LHCN-M2 (cell line): ENCODE data around the gene TGOLN2. TPM values are rescaled to one million over a fixed set of nuclear protein-coding genes. Genes with fewer than 3 reads are reported as not detected.
A peak's percentile ranks its signal among the peaks of the same experiment; 100 is the strongest.

Experiments used
- DNase-seq: peaks from one replicate; pipeline ENCODE4 v3.0.0-alpha.2; 2012; ENCODE audit warnings: low read depth
- total RNA-seq: library from RNA; depleted of rRNA; stranded (reverse); fragments of >200 nt; gene quantifications from 2 replicates; pipeline ENCODE4 v1.2.3, GENCODE V29; 2014

Gene TGOLN2
- total RNA-seq, 1 experiment from 2014 or later = 115 TPM

DNA sequence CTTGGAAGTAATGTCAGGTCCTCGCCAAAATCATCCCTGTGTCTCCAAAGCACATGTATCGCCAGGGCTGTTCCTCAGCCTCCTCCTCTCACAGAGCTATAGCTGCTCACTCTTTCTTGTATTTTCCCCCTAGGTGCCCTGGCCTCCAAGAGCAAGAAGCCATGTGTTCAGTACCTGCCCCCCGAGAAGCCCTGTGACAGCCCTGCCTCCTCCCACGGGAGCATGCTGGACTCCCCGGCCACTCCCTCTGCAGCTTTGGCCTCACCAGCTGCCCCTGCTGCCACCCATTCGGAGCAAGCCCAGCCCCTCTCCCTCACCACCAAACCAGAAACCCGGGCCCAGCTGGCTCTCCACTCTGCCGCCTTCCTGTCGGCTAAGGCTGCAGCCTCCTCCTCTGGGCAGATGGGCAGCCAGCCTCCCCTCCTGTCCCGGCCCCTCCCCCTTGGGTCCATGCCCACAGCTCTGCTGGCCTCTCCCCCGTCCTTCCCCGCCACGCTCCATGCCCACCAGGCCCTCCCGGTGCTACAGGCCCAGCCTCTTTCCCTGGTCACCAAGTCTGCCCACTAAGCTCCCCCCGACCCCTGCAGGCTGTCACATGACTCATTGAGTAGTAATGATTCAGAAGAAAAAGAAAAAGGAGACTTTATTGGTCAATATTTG, 18.8 kb downstream of the TGOLN2 start:
- peak; percentile 93 for DNase-seq

DNA sequence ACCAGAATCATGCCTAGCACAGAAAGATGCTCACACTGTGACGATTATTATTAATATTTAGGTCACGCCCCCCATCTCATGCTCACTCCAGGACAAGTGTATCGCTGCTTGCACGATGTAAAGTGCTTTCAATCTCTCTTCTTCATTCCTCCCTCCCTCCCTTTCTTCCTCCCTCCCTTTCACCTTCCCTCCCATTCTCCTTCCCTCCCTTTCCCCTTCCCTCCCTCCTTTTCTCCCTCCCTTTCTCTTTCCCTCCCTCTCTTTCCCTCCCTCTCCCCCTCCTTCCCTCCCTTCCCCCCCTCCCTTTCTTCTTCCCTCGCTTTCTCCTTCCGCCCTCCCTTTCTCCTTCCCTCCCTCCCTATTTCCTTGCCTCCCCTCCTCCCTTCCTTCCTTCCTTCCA, 19.6 kb downstream of the TGOLN2 start:
- no peak for DNase-seq

DNA sequence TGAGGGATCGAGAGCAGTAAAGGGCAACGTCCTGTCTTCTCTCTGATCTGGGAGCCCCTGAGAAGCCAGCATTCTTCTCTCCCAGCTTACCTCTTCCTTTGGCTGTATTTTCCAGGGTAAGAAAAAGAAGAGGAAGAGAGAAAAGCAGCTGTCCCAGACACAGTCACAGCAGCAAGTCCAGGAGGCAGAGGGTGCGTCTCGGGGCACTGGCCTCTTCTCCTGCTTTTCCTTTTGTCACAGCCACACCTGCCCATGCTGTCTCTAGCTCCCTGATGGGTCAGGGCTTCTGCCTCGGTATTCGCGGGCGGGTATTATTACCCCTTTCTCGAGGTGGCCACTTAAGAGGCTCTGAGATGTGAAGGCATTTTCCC, 20.3 kb downstream of the TGOLN2 start:
- no peak for DNase-seq

DNA sequence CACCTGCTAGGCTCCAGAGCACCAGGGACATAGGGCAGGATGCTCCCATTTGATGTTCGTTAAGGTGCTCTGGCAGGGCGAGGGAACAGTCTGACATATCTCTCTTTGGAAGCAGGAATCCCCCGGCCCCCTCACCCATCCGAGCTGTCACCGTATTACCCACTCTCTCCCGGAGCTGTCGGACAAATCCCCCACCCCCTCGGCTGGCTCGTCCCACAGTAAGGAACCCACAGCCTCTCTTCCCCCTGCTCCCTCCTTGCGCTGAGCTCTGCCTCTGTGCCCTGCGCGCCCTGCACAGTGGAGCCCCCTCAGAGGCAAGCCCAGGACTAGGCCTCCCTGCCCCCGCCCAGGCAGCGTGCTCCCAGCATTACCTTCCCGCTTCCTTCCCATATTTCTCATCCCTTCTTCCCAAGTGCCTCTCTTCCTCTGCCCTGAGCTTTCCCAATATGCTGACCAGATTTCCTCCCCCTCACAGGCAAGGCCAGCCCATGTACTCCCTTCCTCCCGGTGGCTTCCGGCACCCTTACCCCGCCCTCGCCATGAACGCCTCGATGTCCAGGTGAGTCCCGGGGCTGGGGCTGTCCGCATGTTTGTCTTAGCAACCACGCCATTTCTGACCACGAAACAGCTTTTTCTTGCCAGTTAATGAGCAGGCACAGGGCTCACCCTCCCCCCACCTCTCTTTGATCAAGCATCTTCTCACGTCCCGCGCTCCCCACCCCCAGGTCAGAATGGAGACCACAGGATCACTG, 23.8 kb downstream of the TGOLN2 start:
- DNase-seq = no peak

DNA sequence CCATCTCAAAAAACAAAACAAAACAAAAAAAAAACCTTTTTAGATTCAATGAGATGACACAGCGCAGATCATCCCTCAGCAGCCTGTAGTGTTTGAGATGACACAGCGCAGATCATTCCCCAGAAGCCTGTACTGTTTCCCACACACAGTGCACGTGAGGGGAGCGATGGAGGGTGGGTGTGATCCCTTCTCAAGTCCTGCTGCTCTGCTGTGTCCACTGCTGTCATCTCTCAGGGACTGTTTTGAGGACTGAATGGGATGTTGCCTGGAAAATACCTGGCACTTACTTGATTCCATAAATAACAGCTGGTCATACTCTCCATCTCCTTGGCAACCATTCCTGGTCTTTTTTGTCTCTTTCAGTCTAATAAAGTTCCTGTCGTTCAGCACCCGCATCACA, 25.7 kb downstream of the TGOLN2 start:
- DNase-seq = no peak

DNA sequence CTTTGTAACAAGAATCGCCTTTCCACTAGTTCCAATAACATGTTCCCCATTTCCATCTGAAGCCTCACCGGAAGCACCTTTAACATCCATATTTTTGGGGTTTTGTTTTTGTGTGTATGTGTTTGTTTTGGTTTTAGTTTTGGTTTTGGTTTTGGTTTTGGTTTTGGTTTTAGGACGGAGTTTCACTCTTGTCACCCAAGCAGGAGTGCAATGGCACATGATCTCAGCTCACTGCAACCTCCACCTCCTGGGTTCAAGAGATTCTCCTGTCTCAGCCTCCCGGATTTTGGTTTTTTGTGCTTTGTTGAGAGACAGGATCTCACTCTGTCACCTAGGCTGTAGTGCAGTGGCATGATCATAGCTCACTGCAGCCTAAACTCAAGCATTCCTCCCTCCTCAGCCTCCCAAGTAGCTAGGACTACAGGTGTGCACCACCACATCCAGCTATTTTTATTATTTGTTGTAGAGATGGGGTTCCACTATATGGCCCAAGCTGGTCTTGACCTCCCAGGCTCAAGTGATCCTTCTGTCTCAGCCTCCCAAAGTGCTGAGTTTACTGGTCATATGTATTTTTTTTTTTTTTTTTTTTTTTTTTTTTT, 36.3 kb downstream of the TGOLN2 start:
- no peak for DNase-seq

DNA sequence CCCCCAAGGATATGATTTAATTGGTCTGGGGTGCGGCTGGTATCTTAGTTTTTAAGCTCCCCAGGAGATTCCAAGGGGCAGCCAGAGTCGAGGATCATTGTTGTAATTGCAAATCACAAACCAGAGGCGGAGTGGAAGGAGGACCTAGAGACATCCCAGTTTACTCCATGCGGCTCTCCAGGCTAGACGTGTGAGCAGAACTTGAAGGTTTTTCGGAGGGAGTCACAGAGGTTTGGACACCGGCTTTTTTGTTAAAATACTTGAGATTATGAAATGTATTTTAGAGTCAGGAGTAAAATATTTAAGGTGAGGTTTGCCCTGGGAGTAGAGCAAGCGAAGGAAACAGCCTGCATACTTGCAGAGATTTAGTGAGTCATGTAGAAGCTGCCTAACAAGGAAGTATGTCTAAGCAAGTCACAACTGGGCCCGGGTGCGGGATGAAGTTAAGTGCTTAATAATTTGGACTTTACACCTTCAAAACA, 39.5 kb downstream of the TGOLN2 start:
- no peak for DNase-seq

DNA sequence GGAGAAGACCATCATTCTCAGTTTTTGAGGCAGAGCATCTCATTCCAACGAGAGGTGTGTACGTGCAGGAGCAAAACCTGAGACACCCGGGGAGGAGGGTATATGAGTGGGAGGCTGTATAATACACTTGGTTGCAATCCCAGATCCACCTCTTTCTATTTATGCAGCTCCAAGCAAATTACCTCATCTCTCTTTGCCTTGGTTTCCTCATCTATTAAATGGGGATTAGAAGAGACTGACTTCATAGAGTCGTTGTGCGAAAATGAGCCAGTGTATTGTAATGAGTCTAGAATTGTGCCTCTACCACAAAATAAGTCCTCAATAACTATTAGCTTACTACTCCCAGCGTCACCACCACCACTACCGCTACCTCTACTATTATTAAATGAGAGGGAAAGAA, 40.1 kb downstream of the TGOLN2 start:
- DNase-seq = no peak

DNA sequence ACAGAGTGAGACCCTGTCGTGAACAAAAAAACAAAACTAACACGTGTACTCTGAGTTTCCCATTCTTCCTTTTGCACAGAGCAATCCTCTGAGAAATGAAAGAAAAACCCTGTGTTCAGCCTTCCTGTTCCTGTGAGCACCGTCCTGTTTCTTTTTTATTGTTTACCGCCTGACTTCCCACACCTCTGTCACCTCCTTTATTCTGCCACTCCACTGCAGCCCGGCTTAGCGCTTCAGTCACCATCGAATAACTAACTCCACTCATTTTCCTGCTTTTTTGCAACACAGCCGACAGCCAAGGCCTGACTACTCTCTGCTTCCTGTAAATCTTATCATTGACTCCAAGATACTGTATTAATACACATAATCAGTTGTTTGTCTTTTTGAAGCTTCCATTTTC, 40.9 kb downstream of the TGOLN2 start:
- no peak for DNase-seq

DNA sequence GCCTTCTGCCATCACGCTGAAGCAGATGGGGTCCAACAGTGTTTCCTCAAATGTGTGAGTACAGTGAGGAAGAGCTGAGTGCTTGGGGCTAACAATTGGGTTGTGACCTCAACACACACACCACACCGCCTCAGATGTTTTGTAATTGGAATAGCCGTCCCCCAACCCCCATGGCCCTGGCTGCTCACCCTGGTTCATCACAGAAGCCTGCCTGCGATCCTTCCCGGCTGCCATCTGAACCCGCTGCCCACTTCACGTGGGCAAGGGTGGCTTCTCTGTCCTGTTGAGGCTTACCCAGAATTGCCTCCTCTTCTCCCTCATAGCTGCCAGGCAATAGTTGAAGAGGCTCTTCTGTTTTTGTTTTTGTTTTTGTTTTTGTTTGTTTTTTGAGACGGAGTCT, 44.1 kb downstream of the TGOLN2 start:
- DNase-seq = no peak

DNA sequence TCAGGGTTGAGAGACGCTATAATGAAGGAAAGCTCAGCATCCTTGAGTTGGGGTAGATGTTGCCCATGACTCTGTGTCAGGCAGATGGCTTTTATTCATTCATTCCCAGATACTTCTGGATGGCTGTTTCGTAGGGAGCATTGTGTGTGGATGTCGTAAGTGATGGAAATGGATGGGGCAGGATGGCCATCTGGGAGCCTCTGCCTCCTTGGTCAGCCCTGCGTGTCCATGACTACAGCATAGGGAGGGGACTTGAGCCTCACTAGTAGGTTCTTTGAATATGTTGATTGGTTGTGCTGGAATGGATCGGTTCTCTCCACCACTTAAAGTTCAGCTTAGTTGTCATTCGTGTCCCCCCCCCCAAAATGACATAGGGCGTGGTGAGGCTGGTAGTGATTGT, 44.9 kb downstream of the TGOLN2 start:
- no peak for DNase-seq

DNA sequence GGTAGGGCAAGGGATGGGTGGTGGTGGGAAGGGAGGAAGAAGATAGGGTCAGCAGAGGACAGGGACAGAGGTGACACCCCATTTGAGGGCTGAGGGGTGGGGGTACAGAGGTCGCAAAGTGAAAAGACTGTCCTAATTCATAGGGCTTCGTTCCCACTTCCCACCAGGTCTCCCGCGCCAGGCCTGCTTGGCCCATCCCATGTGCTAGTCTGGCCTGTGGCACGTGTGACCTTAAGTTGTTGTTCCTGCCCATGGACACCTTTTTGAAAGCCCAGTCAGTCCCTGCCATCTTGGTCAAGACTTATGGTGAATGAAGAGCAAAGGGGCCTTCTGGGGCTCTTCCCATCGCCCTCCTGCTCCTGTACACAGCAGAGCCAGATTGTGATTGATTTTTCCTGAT, 46.2 kb downstream of the TGOLN2 start:
- no peak for DNase-seq

DNA sequence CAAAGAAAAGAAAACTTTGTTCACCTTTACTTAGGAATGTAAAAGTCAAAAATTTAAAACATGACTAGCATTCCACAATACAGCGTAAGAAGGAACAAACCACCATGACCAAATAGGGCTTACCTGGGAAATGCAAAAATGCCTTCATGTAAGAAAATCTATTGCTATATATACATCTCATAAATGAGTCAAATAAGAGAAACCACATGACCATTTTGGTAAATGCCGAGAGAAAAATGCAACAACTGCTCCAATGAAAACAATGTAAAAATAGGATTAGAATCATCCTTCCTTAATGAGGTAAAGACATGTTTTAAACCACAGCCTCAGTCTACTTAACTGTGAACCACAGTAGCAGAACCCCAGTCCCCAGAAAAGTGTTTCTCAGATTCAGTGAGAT, 49.4 kb downstream of the TGOLN2 start:
- peak; percentile 58 for DNase-seq

DNA sequence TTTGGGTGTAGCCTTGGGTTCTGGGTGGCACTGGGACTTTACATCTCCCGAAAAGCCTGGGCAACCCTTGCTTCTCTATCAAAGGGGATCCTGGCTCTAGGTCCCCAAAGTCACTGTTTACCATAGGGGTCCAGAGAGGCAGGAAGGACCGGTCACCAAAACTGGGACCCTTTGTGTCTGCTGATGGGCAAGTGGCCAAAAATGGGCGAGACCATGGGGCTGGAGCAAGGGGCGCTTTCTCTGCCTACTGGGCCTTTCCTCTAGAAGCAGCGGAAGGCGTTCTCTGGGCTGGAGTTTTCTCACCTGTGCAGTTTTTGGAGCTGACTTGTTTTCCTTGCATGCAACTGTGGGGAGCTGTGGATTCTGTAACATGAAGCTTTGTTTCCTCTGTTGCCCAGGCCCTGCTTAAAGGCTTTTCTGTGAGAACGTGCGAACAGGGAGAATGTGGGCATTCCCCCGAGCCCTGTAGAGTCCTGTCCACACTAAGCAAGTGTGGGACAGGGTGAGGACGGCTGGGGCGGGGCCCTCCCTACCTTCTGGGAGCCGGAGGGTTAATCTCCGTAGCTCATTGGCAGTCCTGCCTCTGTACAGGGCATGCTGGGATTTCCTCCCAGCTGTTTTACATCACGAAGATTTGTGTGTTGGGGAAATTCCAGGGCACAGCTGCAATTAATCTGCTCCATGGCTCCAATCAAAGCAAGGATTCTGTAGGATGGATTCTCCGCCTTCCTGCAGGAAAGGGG, 50.2 kb downstream of the TGOLN2 start:
- DNase-seq = peak; percentile 88

DNA sequence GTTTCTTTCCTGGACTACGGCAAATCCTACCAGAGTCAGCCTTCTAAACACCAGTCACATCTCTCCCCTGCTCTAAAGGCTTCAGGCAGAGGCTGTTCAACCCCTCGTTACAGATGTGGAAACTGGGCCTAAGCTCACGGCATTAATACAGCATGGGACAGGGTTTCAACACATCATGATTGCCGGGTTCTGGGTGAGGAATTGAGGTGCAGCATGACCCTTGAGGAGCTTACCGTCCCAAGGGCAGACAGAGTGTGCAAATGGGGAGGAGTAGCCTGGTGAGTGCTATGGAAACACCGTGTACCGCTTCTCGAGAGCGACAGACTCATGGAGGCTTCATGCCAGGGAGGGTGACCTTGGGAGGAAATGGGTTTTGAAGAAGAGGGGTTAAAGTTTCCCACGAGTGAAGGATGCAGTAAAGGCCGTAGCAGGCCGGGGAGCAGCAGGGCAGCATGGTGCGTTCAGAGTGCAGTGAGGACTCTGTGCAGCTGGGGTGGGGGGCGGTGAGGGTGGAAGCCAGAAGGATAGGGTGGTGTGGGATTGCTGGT, 51.1 kb downstream of the TGOLN2 start:
- DNase-seq = no peak

DNA sequence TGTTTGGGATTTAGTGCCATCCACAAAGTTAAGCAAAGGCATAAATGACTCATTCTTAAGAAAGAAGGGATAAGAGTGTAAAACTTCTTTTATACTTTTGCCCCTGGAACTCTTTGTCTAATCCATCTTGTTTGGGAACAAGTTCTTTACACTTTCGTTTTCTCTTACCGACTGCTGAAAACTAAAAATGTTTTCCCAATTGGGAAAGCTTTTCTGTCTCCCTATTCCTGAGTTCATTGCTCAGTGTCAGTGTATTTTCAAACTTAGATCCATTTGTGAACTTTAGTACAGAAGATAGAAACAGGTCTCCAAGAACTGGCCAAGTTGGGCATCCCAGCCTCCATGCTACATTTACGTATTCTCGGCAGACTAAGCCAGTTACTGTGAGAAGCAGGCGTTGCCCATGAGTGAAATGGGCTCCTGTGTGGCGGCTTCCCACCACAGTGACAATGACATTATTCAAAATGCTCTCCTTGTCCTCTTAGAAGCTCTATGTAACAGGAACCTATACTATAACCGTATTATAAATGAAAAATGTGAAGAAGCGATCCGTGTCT, 51.7 kb downstream of the TGOLN2 start:
- no peak for DNase-seq

DNA sequence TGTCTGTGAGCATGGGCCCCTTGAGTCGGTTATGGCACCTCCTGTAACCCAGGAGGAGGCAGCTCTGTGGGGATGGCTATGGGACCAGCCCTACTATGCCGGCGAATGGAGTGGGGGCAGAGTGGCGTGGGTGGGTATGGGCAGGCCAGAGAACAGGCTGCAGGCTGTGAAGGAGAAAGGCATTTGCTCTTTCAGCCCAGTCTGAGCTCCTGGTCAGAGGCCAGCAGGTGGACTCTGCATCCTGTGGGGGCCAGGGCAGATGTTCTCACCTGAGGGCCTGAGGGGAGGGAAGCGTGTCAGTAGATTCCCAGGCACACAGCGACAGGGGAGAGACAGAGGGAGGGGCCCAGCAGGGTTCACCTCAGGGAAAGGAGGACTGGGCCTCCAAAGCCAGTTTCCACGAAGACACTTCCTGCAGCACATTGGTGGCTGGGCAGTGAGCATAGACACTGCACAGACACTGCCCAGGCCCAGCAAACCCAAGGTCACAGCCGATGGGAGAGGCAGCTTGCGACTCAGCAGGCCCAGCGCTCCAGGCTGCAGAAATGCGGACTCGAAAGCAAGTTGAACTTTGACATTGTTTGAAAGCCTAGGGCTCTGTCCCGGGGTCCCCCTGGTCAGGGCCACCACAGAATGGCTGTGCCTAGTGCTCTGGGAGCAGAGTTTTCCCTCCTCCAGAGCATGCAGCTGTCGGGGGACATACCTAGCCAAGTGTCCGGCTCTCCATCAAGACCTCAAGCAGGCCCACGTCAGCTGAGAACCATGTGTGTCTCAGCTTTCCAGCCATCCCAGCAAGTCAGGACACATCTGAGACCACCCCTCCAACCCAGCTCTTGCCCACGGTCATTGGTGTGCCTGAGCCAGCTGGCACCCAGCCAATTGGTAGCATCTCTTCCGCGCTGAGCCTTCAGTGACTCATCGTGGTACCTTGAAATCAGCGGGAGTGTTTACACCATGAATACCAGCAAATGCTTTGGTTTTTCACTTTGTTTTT, 53.8 kb downstream of the TGOLN2 start:
- peak; percentile 76 for DNase-seq

DNA sequence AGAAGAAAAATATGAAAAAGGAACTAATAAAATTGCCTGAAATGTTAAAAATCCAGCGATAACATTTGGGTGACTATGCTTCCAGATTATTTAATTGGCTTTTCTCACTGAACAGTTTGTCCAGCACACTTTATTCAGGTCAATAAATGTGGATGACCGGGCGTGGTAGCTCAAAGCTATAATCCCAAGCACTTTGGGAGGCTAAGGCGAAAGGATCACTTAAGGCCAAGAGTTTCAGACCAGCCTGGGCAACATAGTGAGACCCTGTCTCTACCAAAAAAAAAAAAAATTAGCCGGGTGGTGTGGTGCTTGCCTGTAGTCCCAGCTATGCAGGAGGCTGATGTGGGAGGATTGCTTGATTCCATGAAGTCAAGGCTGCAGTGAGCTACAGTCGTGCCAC, 55.4 kb downstream of the TGOLN2 start:
- no peak for DNase-seq

DNA sequence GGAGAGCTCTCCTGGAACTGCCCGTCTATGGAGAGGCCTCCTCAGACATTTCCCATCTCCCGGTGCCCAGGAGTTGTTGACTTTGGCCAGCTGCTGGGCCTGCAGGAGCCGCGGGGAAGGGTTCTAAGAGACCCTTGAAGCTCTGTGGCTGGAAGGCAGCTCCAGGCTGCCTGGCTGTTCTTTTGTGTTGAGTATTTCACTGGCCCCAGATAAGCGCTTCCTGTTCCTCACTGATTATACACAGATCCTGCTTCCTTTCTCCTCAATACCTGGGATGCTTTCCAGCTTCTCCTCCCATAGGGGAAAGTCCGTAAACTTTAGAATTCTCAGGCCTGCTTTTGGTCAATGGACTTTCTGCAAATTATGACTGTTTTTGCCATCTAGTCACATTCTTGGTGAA, 57.8 kb downstream of the TGOLN2 start:
- DNase-seq = no peak
